SIG-M5 treated with dmso at 0.1 percent for 504 hours (cell line): Measurements from ENCODE around the gene EPS8L2.
"Not testable (repeated sequence)": the region's sequence is repeated elsewhere in the genome, so short reads cannot be mapped to it uniquely, and the experiment has no call there.

Source experiments
- DNase-seq: peaks from one replicate; lab custom pipeline; 2025; ENCODE audit not compliant: unreplicated experiment; lab: John Stamatoyannopoulos, UW

Gene EPS8L2

GRCh38 chr11:689625-690024, 16.4 kb upstream of the EPS8L2 start:
- DNase-seq = no peak

DNA sequence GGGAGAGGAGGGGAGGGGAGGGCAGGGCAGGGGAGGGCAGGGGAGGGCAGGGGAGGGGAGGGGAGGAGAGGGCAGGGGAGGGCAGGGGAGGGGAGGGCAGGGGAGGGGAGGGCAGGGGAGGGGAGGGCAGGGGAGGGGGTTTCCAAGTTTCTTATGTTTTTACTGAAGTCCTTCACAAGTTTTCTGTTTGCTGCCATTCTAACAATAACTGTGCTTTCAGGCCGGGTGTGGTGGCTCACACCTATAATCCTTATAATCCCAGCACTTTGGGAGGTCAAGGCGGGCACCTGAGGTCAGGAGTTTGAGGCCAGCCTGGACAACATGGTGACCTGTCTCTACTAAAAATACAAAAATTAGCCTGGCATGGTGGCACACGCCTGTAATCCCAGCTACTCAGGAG, 15.8 kb upstream of the EPS8L2 start:
- DNase-seq = not testable (repeated sequence)

DNA sequence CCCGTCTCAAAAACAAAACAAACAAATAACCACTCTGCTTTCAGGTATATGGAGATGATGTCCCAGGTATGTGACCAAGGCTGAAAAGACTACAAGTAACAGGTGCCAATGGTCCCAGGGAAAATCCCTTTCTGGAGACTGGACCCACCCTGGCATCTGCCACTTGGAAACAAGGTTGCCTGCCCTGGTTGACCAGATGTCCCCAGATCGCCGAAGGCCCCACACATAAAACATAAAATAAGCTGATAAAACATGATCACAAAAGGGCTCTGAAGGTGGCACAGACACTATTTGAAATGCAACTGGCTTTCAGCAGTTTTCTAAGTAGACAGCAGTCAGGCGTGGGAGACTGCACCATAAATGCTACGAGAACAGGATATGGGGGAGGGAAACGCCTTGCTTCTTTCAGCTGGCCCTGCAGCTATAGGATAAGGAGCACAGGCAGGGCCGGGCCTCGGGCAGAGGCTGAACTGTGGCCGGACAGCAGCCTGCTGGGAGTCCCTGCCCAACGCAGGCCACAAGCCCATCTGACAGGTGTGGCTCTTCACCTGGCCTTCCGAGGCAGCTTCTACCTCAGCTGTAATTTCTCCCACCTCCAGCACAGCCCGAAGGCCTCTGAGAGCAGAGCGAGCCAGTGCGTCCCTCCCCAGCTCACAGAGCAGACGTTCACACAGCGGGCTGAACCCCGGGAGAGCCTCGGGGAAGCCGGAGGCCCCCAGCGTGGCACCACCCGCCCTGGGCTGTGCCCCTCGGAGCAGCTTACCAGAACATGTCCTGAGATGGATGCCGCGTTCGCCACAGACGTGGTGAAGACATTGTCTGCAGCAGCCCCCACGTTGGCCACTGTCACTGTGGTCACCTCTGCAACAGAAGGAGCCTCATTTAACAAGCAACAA, 15.0 kb upstream of the EPS8L2 start:
- no peak for DNase-seq

GRCh38 chr11:691710-692590, 14.1 kb upstream of the EPS8L2 start:
- no peak for DNase-seq

DNA sequence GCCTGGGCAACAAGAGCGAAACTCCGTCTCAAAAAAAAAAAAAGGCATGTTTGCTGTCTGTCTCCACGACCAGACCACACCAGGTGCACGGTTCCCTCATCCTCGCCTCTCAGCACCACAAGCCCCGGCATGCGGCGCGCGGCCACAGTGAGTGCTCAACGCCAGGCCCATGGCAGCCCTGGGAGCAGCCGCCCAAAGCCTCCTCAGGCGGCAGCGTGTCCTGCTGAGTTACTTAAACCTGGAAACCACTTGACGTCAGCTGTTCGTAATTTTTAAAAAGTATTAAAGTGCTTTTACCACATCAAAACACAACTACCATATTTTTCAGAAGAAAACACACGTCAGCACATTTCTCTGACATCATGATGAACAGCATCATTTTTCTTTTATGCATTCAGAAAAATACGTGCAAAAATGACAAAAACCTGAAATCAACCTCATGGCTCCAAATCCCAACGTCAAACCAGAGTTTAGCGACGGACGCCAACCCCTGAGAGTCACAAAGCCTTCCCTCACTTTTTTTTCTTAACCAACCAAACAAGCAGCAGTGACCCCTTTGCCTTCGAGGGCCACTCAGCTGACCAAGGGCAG, 13.1 kb upstream of the EPS8L2 start:
- no peak for DNase-seq

GRCh38 chr11:693415-693831, 12.6 kb upstream of the EPS8L2 start:
- DNase-seq = no peak

- no peak for DNase-seq
These were observed 12.0 kb upstream of the EPS8L2 start for GRCh38 chr11:693887-694562.

GRCh38 chr11:694563-695287, 11.3 kb upstream of the EPS8L2 start, which contains the start of gene DEAF1:
TSS of gene DEAF1 (minus strand) at chr11:695222. CDS start at chr11:695047, 175 bp downstream.
- peak; percentile 91 for DNase-seq

DNA sequence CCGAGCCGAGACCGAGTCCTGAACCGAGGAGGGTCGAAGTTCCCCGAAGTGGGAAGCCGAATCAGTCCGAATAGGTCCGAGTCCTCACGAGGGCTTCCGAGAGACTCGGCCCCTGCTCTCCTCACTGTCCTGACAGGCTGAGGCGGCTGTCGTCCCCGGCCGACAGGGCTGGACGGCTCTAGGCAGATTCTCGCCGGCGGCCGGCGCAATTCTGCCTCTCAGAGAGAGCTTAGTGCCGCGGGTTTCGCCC, 10.8 kb upstream of the EPS8L2 start:
- DNase-seq = no peak

DNA sequence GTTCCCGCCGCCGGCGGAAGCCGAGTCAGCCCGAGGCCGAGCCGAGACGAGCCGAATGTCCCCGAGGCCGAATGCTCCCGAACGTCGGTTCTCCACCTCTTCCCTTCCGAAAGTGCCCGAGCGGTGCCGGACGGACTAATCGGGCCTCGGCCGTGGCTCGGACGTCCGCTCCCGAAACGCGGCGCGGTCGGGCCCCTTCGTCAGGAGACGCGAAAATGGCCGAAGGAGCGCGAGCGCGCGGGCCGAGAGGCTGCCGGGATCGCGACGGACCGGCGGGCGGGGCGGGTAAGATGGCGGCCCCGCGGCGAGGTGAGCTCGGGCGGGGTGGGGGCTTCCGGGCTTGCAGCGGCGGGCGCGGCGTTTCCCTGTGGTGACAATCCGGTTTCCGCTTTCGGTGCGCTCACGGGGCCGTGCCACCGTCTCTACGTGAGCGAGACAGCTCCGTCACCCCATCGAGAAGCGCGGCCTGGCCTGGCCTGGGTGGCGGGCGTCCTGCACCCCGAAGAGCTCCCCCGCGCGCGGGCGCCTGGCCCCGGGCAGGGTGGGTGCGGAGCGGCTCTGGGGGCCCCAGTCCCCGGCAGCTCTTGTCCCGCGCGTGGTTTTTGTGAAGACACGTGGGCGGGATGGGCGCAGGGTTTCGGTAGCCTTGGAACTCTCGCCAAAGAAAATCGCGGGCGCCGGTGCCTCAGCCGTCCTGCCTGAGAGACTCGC, 10.3 kb upstream of the EPS8L2 start, which contains the start of gene TMEM80:
TSS of gene TMEM80 (plus strand) at position 279 of the 711 bp plus-strand sequence. CDS start at position 291, 12 bp downstream.
- peak; percentile 93 for DNase-seq

- peak; percentile 85 for DNase-seq
These were observed 9.0 kb upstream of the EPS8L2 start for GRCh38 chr11:696955-697491.

GRCh38 chr11:697811-698311, 8.2 kb upstream of the EPS8L2 start:
- DNase-seq = no peak

DNA sequence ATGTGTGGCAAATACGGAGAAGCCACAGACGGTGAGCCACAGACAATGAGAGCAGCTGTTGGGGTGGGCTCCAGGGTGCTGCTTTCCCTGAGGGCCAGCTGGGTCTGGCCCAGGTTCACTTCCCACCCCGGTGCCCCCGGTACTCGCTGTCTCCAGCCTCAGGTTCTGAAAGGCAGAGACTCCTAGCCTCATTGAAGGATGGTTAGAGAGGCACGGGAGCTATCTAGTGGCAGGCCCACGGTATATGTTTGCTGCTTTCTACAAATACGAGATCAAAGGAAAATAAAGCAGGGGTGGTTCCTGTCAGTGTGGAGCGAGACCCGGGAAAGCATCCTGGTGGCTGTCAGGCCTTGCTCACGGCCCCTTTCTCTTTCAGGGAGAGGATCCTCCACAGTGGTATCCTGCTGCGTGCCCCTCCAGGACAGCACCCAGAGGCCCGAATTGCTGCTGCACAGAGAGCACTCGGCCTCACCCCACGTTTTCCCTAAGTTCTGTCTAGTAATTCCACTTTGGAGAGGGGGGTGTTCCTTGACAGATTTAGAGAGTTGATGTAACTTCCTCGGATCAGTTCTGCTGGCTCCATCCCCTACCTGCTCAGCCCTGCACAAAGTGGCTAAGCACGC, 7.4 kb upstream of the EPS8L2 start:
- DNase-seq = no peak

DNA sequence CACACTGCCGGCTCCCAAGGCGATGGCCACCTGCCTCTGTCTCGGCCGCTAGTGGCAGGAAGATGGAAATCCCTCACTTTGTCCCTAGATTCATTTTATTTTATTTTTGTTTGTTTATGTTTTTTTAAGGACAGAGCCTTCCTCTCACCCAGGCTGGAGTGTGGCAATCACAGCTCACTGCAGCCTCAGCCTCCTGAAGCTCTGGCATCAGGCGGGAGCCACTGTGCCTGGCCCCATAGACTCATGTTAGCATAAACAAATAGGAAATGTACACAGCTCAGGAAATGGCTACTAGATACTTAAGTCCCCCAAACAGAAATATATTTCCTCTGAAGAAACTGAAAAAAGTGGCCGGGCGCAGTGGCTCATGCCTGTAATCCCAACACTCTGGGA, 6.9 kb upstream of the EPS8L2 start:
- no peak for DNase-seq

DNA sequence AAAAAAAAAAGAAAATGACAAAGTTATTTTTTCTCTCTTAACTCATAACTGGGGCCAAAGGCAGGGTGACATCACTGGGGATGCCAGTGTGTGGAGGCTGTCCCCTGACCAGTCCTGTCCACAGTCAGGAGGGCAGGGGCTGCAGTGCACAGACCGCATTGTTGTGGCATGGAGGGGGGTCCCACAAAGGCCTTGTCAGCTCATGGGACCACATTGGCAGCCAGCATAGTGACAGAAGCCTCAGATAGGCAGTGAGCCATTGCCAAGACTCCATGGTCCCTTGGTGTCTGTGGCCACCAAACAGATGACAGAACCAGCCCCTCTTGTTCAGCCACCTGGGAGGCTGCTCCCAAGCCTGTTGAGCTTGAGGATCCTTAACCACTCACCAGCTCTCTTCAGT, 6.3 kb upstream of the EPS8L2 start:
- no peak for DNase-seq

GRCh38 chr11:701741-702461, 4.1 kb upstream of the EPS8L2 start:
- DNase-seq = no peak

GRCh38 chr11:702462-703461, 3.3 kb upstream of the EPS8L2 start:
- no peak for DNase-seq
